OCI-LY7 (cell line): ENCODE results near the gene KRT76. TPM values are rescaled to one million over a fixed set of nuclear protein-coding genes. Genes with fewer than 3 reads are reported as not detected.

ENCODE experiments used
- BruUV-seq: library from RNA; stranded (reverse); fragments of 400-500 nt; replicated peaks from 2 replicates; lab custom pipeline; 2021; lab: Mats Ljungman, UMichigan
- CTCF ChIA-PET: fragments of 300-600 bp; sonication (Branson Sonifier 250); formaldehyde crosslinking; loops from one replicate; lab custom pipeline; 2022; ENCODE audit warnings: antibody characterized with exemption; ENCODE audit not compliant: unreplicated experiment; lab: Charles Lee
- POLR2A ChIA-PET: fragments of 300-600 bp; sonication (Branson Sonifier 250); formaldehyde crosslinking; loops from one replicate; lab custom pipeline; 2022; ENCODE audit warnings: antibody characterized with exemption; lab: Charles Lee
- DNase-seq: peaks from one replicate; pipeline ENCODE4 v3.0.0-alpha.2; 2015; ENCODE audit warnings: low spot score
- H2AFZ ChIP-seq: fragments of 200-600 bp; sonication (generic), shearing (Covaris generic); 2 replicates; pipeline ENCODE4 v1.6.1; 2014; ENCODE audit warnings: mild to moderate bottlenecking, antibody characterized with exemption, low read length, moderate library complexity
- H3K27ac ChIP-seq: fragments of 200-600 bp; sonication (generic); 2 replicates; pipeline ENCODE4 v1.5.1; 2014; ENCODE audit warnings: mixed run types, low read depth, mild to moderate bottlenecking, moderate library complexity, low read length, inconsistent platforms; ENCODE audit not compliant: poor library complexity, severe bottlenecking
- H3K36me3 ChIP-seq: fragments of 200-600 bp; sonication (generic); 2 replicates; pipeline ENCODE4 v1.6.1; 2014; ENCODE audit warnings: mild to moderate bottlenecking, antibody characterized with exemption, low read length, moderate library complexity, mixed read lengths; ENCODE audit not compliant: insufficient read depth
- H3K4me1 ChIP-seq: fragments of 200-600 bp; sonication (generic); 2 replicates; pipeline ENCODE4 v1.5.1; 2014; ENCODE audit warnings: mild to moderate bottlenecking, low read length; ENCODE audit not compliant: insufficient read depth, poor library complexity, severe bottlenecking
- H3K4me2 ChIP-seq: fragments of 200-600 bp; sonication (generic); 2 replicates; pipeline ENCODE4 v1.6.1; 2014; ENCODE audit warnings: mild to moderate bottlenecking, low read length
- H3K4me3 ChIP-seq: fragments of 200-600 bp; sonication (generic); 2 replicates; pipeline ENCODE4 v1.5.1; 2014; ENCODE audit warnings: mild to moderate bottlenecking, low read depth, low read length; ENCODE audit not compliant: poor library complexity, severe bottlenecking
- H3K79me2 ChIP-seq: fragments of 200-600 bp; sonication (generic); 2 replicates; pipeline ENCODE4 v1.6.1; 2016; ENCODE audit warnings: low read depth, mild to moderate bottlenecking, low read length, moderate library complexity, mixed read lengths; ENCODE audit not compliant: insufficient read depth
- H3K9me2 ChIP-seq: fragments of 200-600 bp; sonication (generic); 2 replicates; pipeline ENCODE4 v1.6.1; 2016; ENCODE audit warnings: mild to moderate bottlenecking, low read length, mixed read lengths; ENCODE audit not compliant: insufficient read depth
- H3K9me3 ChIP-seq: fragments of 200-600 bp; sonication (generic); 2 replicates; pipeline ENCODE4 v1.6.1; 2014; ENCODE audit warnings: mild to moderate bottlenecking, mixed run types, low read length, mixed read lengths
- H4K20me1 ChIP-seq: fragments of 200-600 bp; sonication (generic); 2 replicates; pipeline ENCODE4 v1.6.1; 2014; ENCODE audit warnings: mild to moderate bottlenecking, antibody characterized with exemption, low read length, moderate library complexity, mixed read lengths; ENCODE audit not compliant: insufficient read depth
- CTCF ChIP-seq: fragments of 200-600 bp; sonication (generic); conservative IDR thresholded peaks from 2 replicates; pipeline ENCODE4 v1.5.1; 2014; ENCODE audit warnings: mild to moderate bottlenecking, antibody characterized with exemption, low read length, moderate library complexity, mixed read lengths
- EZH2phosphoT487 ChIP-seq: fragments of 200-600 bp; sonication (generic); IDR thresholded peaks from 2 replicates; pipeline ENCODE4 v1.6.1; 2018; ENCODE audit warnings: low read depth, borderline replicate concordance, mild to moderate bottlenecking, mixed run types, antibody characterized with exemption, low read length, moderate library complexity, mixed read lengths
- intact Hi-C: fragments of 100-400 bp; cut with micrococcal nuclease; formaldehyde crosslinking; loops from one replicate; pipeline ENCODE4 v1.10.0; 2022; ENCODE audit not compliant: unreplicated experiment
- total RNA-seq, 2 experiments: library from RNA; depleted of rRNA in 1 of 2; stranded (reverse); fragments of >200 nt in 1 of 2; shearing (Covaris generic) in 1 of 2; gene quantifications; 2 replicates each; pipeline ENCODE4 v1.2.3, GENCODE V29; 2014 to 2022

KRT76 gene
- total RNA-seq, 2 experiments from 2014 or later: not detected

- Histone ChIP-seq H2AFZ (no peak overlapping the region), H3K36me3 (no peaks in the 10 kb centered on the region), H3K4me2 (no peak overlapping the region), H4K20me1 (no peaks in the 10 kb centered on the region), H3K9me2 (no peaks in the 10 kb centered on the region), H3K79me2 (no peaks in the 10 kb centered on the region), H3K27ac (no peak overlapping the region), H3K9me3 (no peaks in the 10 kb centered on the region), H3K4me1 (no peaks in the 10 kb centered on the region), H3K4me3 (no peak overlapping the region)
- POLR2A ChIA-PET: no interaction called here
- intact Hi-C loops: no loop called here
- TF ChIP-seq CTCF: no peak
- no peak for TF ChIP-seq EZH2phosphoT487
- DNase-seq: no peak
- CTCF ChIA-PET: no interaction called here
- BruUV-seq: no TSS peak
Measured at GRCh38 chr12:52787324-52788191, 10.4 kb upstream of the KRT76 start.

GRCh38 chr12:52784909-52785308, 7.8 kb upstream of the KRT76 start:
- no peak overlapping the region for H2AFZ ChIP-seq
- no peaks in the 10 kb centered on the region for H3K9me2 ChIP-seq
- no peaks in the 10 kb centered on the region for H3K9me3 ChIP-seq
- BruUV-seq: no TSS peak
- TF ChIP-seq EZH2phosphoT487 (no peak), CTCF (no peak)
- no peak overlapping the region for H3K4me2 ChIP-seq
- no peak for DNase-seq
- intact Hi-C loops: no loop called here
- H4K20me1 ChIP-seq: no peaks in the 10 kb centered on the region
- H3K4me3 ChIP-seq: no peak overlapping the region
- no peaks in the 10 kb centered on the region for H3K36me3 ChIP-seq
- no peaks in the 10 kb centered on the region for H3K4me1 ChIP-seq
- ChIA-PET CTCF (no interaction called here), POLR2A (no interaction called here)
- H3K27ac ChIP-seq: no peak overlapping the region
- no peaks in the 10 kb centered on the region for H3K79me2 ChIP-seq

GRCh38 chr12:52783563-52784316, 6.6 kb upstream of the KRT76 start:
- Histone ChIP-seq H3K4me3 (no peak overlapping the region), H2AFZ (no peak overlapping the region), H3K27ac (no peak overlapping the region), H3K9me2 (no peaks in the 10 kb centered on the region), H3K79me2 (no peaks in the 10 kb centered on the region), H3K4me2 (no peak overlapping the region), H3K36me3 (no peaks in the 10 kb centered on the region), H4K20me1 (no peaks in the 10 kb centered on the region; the same call in 1 of the 2 replicates), H3K9me3 (no peaks in the 10 kb centered on the region), H3K4me1 (no peaks in the 10 kb centered on the region)
- intact Hi-C loops: no loop called here
- POLR2A ChIA-PET: no interaction called here
- BruUV-seq: no TSS peak
- CTCF ChIA-PET: no interaction called here
- TF ChIP-seq EZH2phosphoT487 (no peak), CTCF (no peak)
- DNase-seq: no peak
